ENCODE measurements around the gene ACP5. TPM values are rescaled to one million over a fixed set of nuclear protein-coding genes. Genes with fewer than 3 reads are reported as not detected.

Gene ACP5
- total and polyA plus RNA-seq, 10 of the 15 experiments (the other 5 are each of a cell fraction or from before 2014, with no cell fraction given), result 1.0 to 73.4 (median 36.8) TPM

- TF ChIP-seq PAX5 (IDR thresholded peaks at IDR 0.05; ENCODE audit: borderline replicate concordance, low read depth, low read length) (peak; percentile 73; the same call in 1 of the 2 replicates), EZH2 (IDR thresholded peaks at IDR 0.05; ENCODE audit: borderline replicate concordance, control insufficient read depth, low read depth, low read length) (no peak), ESRRA (IDR thresholded peaks at IDR 0.05; ENCODE audit: low read length) (no peak), IKZF2 (IDR thresholded peaks at IDR 0.05) (peak in 1 of 2 experiments; percentile 23; a peak in 2 of 4 replicates), USF2 (IDR thresholded peaks at IDR 0.05; ENCODE audit: borderline replicate concordance, low read depth, low read length) (peak; percentile 40), ZBTB33 (IDR thresholded peaks at IDR 0.05) (no peak), IRF4 (IDR thresholded peaks at IDR 0.05; ENCODE audit: low read depth, low read length) (0 out of 2 replicates have a peak, but pooled peaks have one; percentile 14), EP300 (IDR thresholded peaks at IDR 0.05; ENCODE audit: borderline replicate concordance in 1 of 2, control insufficient read depth in 1 of 2, low read depth in 2 of 2, low read length in 2 of 2) (peak; percentile 77 to 81; a peak in 3 of 4 replicates), NR2C2 (IDR thresholded peaks at IDR 0.05; ENCODE audit: borderline replicate concordance, control insufficient read depth, insufficient read length, low read depth) (no peak), BHLHE40 (IDR thresholded peaks at IDR 0.05; ENCODE audit: borderline replicate concordance in 1 of 2, low read depth in 2 of 2, low read length in 1 of 2) (peak; percentile 63 to 78; a peak in 3 of 4 replicates), STAT3 (IDR thresholded peaks at IDR 0.05; ENCODE audit: low read depth, low read length) (no peak), PML (IDR thresholded peaks at IDR 0.05; ENCODE audit: low read length) (no peak), ZNF384 (IDR thresholded peaks at IDR 0.05; ENCODE audit: borderline replicate concordance, low read depth, low read length) (no peak), TBL1XR1 (IDR thresholded peaks at IDR 0.05; ENCODE audit: low read depth, low read length) (no peak), JUNB (IDR thresholded peaks at IDR 0.05) (no peak), SRF (IDR thresholded peaks at IDR 0.05; ENCODE audit: low read depth in 2 of 2, low read length in 2 of 2) (no peak), RUNX3 (IDR thresholded peaks at IDR 0.05; ENCODE audit: low read length) (peak; percentile 19; the same call in 1 of the 2 replicates), RCOR1 (conservative IDR thresholded peaks at IDR 0.05; ENCODE audit: low read depth, low read length) (no peak), CREB1 (IDR thresholded peaks at IDR 0.05; ENCODE audit: low read depth) (no peak), POLR2AphosphoS5 (IDR thresholded peaks at IDR 0.05; ENCODE audit: low read length) (no peak)
- TF ChIP-seq, protein P1, sequence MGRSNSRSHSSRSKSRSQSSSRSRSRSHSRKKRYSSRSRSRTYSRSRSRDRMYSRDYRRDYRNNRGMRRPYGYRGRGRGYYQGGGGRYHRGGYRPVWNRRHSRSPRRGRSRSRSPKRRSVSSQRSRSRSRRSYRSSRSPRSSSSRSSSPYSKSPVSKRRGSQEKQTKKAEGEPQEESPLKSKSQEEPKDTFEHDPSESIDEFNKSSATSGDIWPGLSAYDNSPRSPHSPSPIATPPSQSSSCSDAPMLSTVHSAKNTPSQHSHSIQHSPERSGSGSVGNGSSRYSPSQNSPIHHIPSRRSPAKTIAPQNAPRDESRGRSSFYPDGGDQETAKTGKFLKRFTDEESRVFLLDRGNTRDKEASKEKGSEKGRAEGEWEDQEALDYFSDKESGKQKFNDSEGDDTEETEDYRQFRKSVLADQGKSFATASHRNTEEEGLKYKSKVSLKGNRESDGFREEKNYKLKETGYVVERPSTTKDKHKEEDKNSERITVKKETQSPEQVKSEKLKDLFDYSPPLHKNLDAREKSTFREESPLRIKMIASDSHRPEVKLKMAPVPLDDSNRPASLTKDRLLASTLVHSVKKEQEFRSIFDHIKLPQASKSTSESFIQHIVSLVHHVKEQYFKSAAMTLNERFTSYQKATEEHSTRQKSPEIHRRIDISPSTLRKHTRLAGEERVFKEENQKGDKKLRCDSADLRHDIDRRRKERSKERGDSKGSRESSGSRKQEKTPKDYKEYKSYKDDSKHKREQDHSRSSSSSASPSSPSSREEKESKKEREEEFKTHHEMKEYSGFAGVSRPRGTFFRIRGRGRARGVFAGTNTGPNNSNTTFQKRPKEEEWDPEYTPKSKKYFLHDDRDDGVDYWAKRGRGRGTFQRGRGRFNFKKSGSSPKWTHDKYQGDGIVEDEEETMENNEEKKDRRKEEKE (IDR thresholded peaks at IDR 0.05), result no peak
Measured at GRCh38 chr19:11574689-11575088, 2.8 kb downstream of the ACP5 start (continued).
